GM06990 (cell line): ENCODE results near the gene THAP10.

Source experiments
- DNase-seq: peaks from one replicate; pipeline ENCODE4 v3.0.0-alpha.2; 2011; ENCODE audit not compliant: insufficient read length; ENCODE audit errors: extremely low read depth
- H3K27me3 ChIP-seq: replicated peaks from 2 replicates; pipeline ENCODE4 v1.6.0; 2011; ENCODE audit warnings: low read length; ENCODE audit not compliant: control insufficient read depth, insufficient read depth
- H3K36me3 ChIP-seq: 2 replicates; pipeline ENCODE4 v1.5.1; 2011; ENCODE audit warnings: low read length; ENCODE audit not compliant: control insufficient read depth, insufficient read depth
- H3K4me3 ChIP-seq: replicated peaks from 2 replicates; pipeline ENCODE4 v1.5.1; 2011; ENCODE audit warnings: low read depth, mild to moderate bottlenecking, control low read depth, low read length
- CTCF ChIP-seq: IDR thresholded peaks from 2 replicates; pipeline ENCODE4 v1.5.1; 2011; ENCODE audit warnings: low read length, control low read depth, mild to moderate bottlenecking, inconsistent platforms; ENCODE audit not compliant: insufficient read depth, poor library complexity, severe bottlenecking

The THAP10 gene

GRCh38 chr15:70853973-70854665 is 38.1 kb downstream of the THAP10 start, which contains the start of gene LARP6:
Gene LARP6, minus strand, starts transcription at chr15:70854157. Its CDS starts 69 bp downstream, at chr15:70854088.
- Histone ChIP-seq H3K4me3 (peak within 1 kb of the TSS; percentile 64), H3K36me3 (no peaks in the 10 kb centered on the region), H3K27me3 (no peaks in the 10 kb centered on the region)
- no peak for TF ChIP-seq CTCF
- DNase-seq = peak; percentile 56

- no peaks in the 10 kb centered on the region for H3K36me3 ChIP-seq
- TF ChIP-seq CTCF = no peak
- H3K4me3 ChIP-seq = peak overlapping the region; percentile 64
- DNase-seq = peak; percentile 31
- no peaks in the 10 kb centered on the region for H3K27me3 ChIP-seq
Observed at GRCh38 chr15:70853318-70853972, 38.8 kb downstream of the THAP10 start.

GRCh38 chr15:70852501-70853317 is 39.5 kb downstream of the THAP10 start:
- no peaks in the 10 kb centered on the region for H3K36me3 ChIP-seq
- H3K27me3 ChIP-seq = no peaks in the 10 kb centered on the region
- TF ChIP-seq CTCF = no peak
- no peak for DNase-seq
- H3K4me3 ChIP-seq = peak overlapping the region; percentile 64

GRCh38 chr15:70851889-70852288 is 40.3 kb downstream of the THAP10 start:
- no peak for DNase-seq
- no peaks in the 10 kb centered on the region for H3K27me3 ChIP-seq
- no peak overlapping the region for H3K4me3 ChIP-seq
- TF ChIP-seq CTCF = no peak
- no peaks in the 10 kb centered on the region for H3K36me3 ChIP-seq

GRCh38 chr15:70845602-70846360 is 46.5 kb downstream of the THAP10 start:
- no peak for DNase-seq
- Histone ChIP-seq H3K27me3 (no peaks in the 10 kb centered on the region), H3K4me3 (no peak overlapping the region), H3K36me3 (no peaks in the 10 kb centered on the region)
- TF ChIP-seq CTCF = no peak
